Motor neuron (in vitro differentiated cells): ENCODE data around the gene FMO1. TPM values are rescaled to one million over a fixed set of nuclear protein-coding genes. Genes with fewer than 3 reads are reported as not detected.
A peak's percentile ranks its signal among the peaks of the same experiment; 100 is the strongest.
"Not testable (repeated sequence)": the region's sequence is repeated elsewhere in the genome, so short reads cannot be mapped to it uniquely, and the experiment has no call there.

Experiments
- ATAC-seq, 8 experiments: fragments of 200-7000 bp; cut with Tn5 transposase; replicated peaks in 6 of 8; 2 replicates each; pipeline ENCODE4 v1.8.0; 2021; ENCODE audit warnings: mild to moderate bottlenecking in 8 of 8, moderate library complexity in 8 of 8
- H3K27ac ChIP-seq, 2 donors: fragments of 250-450 bp; sonication (Bioruptor Pico); 2 replicates each; pipeline ENCODE4 v1.9.0; 2021; ENCODE audit warnings: antibody characterized with exemption in 2 of 2, mild to moderate bottlenecking in 2 of 2, moderate library complexity in 1 of 2
- H3K4me1 ChIP-seq, 2 donors: fragments of 250-450 bp; sonication (Bioruptor Pico); replicated peaks in 1 of 2; 2 replicates each; pipeline ENCODE4 v1.6.1; 2021; ENCODE audit warnings: antibody characterized with exemption in 2 of 2, mild to moderate bottlenecking in 2 of 2, moderate library complexity in 1 of 2
- H3K4me3 ChIP-seq, 5 donors: fragments of 250-450 bp; sonication (Bioruptor Pico); 2 replicates each; pipeline ENCODE4 v1.9.0; 2021; ENCODE audit warnings: antibody characterized with exemption in 5 of 5, mild to moderate bottlenecking in 5 of 5, moderate library complexity in 4 of 5
- WGBS, 10 experiments: fragments of 450-650 bp; shearing (Covaris generic); methylation state at CpG; one replicate each; pipeline ENCODE4 v1.0.0; 2022; 5-methylcytosine and 5-hydroxymethylcytosine counted together
- in situ Hi-C, 9 experiments: fragments of 400-800 bp; cut with MboI; loops; one replicate each; pipeline ENCODE4 v1.15.0; 2021; ENCODE audit warnings: low sequenced_read_pairs in 9 of 9, low pct_unique_long_range_greater_than_20kb in 2 of 9; ENCODE audit not compliant: unreplicated experiment in 9 of 9
- total RNA-seq, 8 experiments: library from RNA; unstranded; fragments of 300-600 nt; gene quantifications; 2 replicates each; pipeline versions ENCODE4 v1.2.3 to v1.2.4, GENCODE V29; 2022

Gene FMO1
- total RNA-seq, 8 experiments from 2014 or later = 0.08 to 1.3 (median 0.37) TPM; not detected in 4

GRCh38 chr1:171266930-171267329, 18.6 kb downstream of the FMO1 start:
- in situ Hi-C loops = no loop called here
- 12 to 88% (median 62%) methylated on average over 2 to 4 of the region's 4 CpGs; no CpG with 5 or more reads in 1 of the 10 experiments for WGBS, 10 experiments
- no peak for ATAC-seq

GRCh38 chr1:171267391-171267790, 19.1 kb downstream of the FMO1 start:
- Histone ChIP-seq H3K4me3 (no peak overlapping the region), H3K4me1 (no peaks in the 10 kb centered on the region), H3K27ac (no peak overlapping the region)
- ATAC-seq = peak in 2 of 8 experiments; percentile 23 to 80
- WGBS, 10 experiments = 0 to 100% (median 71%) methylated on average over 1 of the region's 1 CpG; no CpG with 5 or more reads in 5 of the 10 experiments
- in situ Hi-C loops = no loop called here

More at GRCh38 chr1:171266930-171267329, 18.6 kb downstream of the FMO1 start:
- Histone ChIP-seq H3K4me3 (no peak overlapping the region), H3K27ac (no peak overlapping the region), H3K4me1 (no peaks in the 10 kb centered on the region)

GRCh38 chr1:171270806-171271205, 22.5 kb downstream of the FMO1 start:
- in situ Hi-C loops = no loop called here
- H3K4me1 ChIP-seq = no peaks in the 10 kb centered on the region
- no peak for ATAC-seq
- WGBS, 10 experiments = 55 to 100% (median 91%) methylated on average over 2 of the region's 2 CpGs
- no peak overlapping the region for H3K4me3 ChIP-seq
- no peak overlapping the region for H3K27ac ChIP-seq

- in situ Hi-C loops = loop anchor here in 1 of 9 experiments (25.0 kb wide), 1 partner anchor 265 kb away; no protein-coding TSS in a partner anchor
- no peak for ATAC-seq
- no peak overlapping the region for H3K4me3 ChIP-seq
These were observed 29.2 kb downstream of the FMO1 start for GRCh38 chr1:171277534-171277933.

GRCh38 chr1:171279234-171279633, 30.9 kb downstream of the FMO1 start:
- 17 to 88% (median 82%) methylated on average over 1 to 2 of the region's 2 CpGs; no CpG with 5 or more reads in 3 of the 10 experiments for WGBS, 10 experiments
- in situ Hi-C loops = loop anchor here in 1 of 9 experiments (25.0 kb wide), 1 partner anchor 267 kb away; no protein-coding TSS in a partner anchor
- Histone ChIP-seq H3K4me3 (no peak overlapping the region), H3K27ac (no peak overlapping the region), H3K4me1 (no peaks in the 10 kb centered on the region)
- no peak for ATAC-seq

More at GRCh38 chr1:171277534-171277933, 29.2 kb downstream of the FMO1 start:
- Histone ChIP-seq H3K27ac (no peak overlapping the region), H3K4me1 (no peaks in the 10 kb centered on the region)
- WGBS, 10 experiments = 36 to 69% (median 57%) methylated on average over 1 to 2 of the region's 2 CpGs; no CpG with 5 or more reads in 1 of the 10 experiments

GRCh38 chr1:171279678-171280077, 31.4 kb downstream of the FMO1 start:
- Histone ChIP-seq H3K27ac (no peak overlapping the region), H3K4me3 (no peak overlapping the region), H3K4me1 (no peaks in the 10 kb centered on the region)
- WGBS, 10 experiments = 0 to 96% (median 66%) methylated on average over 1 to 3 of the region's 3 CpGs
- no peak for ATAC-seq
- in situ Hi-C loops = loop anchor here in 1 of 9 experiments (25.0 kb wide), 1 partner anchor 267 kb away; no protein-coding TSS in a partner anchor

- Histone ChIP-seq H3K4me1 (no peaks in the 10 kb centered on the region), H3K4me3 (no peak overlapping the region), H3K27ac (no peak overlapping the region)
- 24 to 94% (median 74%) methylated on average over 4 to 7 of the region's 7 CpGs; no CpG with 5 or more reads in 3 of the 10 experiments for WGBS, 10 experiments
- ATAC-seq = no peak
- in situ Hi-C loops = loop anchor here in 1 of 9 experiments (25.0 kb wide), 1 partner anchor 268 kb away; no protein-coding TSS in a partner anchor
These were observed 32.3 kb downstream of the FMO1 start for GRCh38 chr1:171280599-171280998.

GRCh38 chr1:171286032-171286705, 37.9 kb downstream of the FMO1 start:
- no peak overlapping the region for H3K4me3 ChIP-seq
- H3K4me1 ChIP-seq = no peaks in the 10 kb centered on the region
- peak in 2 of 8 experiments; percentile 41 to 68 for ATAC-seq
- 13 to 92% (median 60%) methylated on average over 2 to 4 of the region's 4 CpGs for WGBS, 10 experiments
- in situ Hi-C loops = loop anchor here in 1 of 9 experiments (25.0 kb wide), 1 partner anchor 274 kb away; no protein-coding TSS in a partner anchor
- no peak overlapping the region for H3K27ac ChIP-seq

GRCh38 chr1:171290621-171291020, 42.3 kb downstream of the FMO1 start:
- no peak for ATAC-seq
- in situ Hi-C loops = loop anchor here in 1 of 9 experiments (25.0 kb wide), 1 partner anchor 278 kb away; no protein-coding TSS in a partner anchor
- no peak overlapping the region for H3K4me3 ChIP-seq
- no peaks in the 10 kb centered on the region for H3K4me1 ChIP-seq
- WGBS, 10 experiments = 84 to 100% (median 97%) methylated on average over 1 to 2 of the region's 2 CpGs; no CpG with 5 or more reads in 4 of the 10 experiments
- H3K27ac ChIP-seq = no peak overlapping the region

- 0 to 100% (median 44%) methylated on average over 1 of the region's 1 CpG; no CpG with 5 or more reads in 3 of the 10 experiments for WGBS, 10 experiments
- in situ Hi-C loops = loop anchor here in 1 of 9 experiments (25.0 kb wide), 1 partner anchor 280 kb away; no protein-coding TSS in a partner anchor
- no peak for ATAC-seq
- H3K4me1 ChIP-seq = no peaks in the 10 kb centered on the region
- H3K4me3 ChIP-seq = no peak overlapping the region
- H3K27ac ChIP-seq = no peak overlapping the region
These were observed 44.5 kb downstream of the FMO1 start for GRCh38 chr1:171292799-171293198.

- ATAC-seq = peak in 1 of 8 experiments; percentile 14
- H3K4me3 ChIP-seq, H3K27ac ChIP-seq, H3K4me1 ChIP-seq: not testable (repeated sequence)
- in situ Hi-C loops = loop anchor here in 1 of 9 experiments (25.0 kb wide), 1 partner anchor 283 kb away; no protein-coding TSS in a partner anchor
- 0 to 93% (median 80%) methylated on average over 1 to 7 of the region's 7 CpGs; no CpG with 5 or more reads in 1 of the 10 experiments for WGBS, 10 experiments
These were observed 47.1 kb downstream of the FMO1 start for GRCh38 chr1:171295383-171295782.

GRCh38 chr1:171295821-171296220, 47.5 kb downstream of the FMO1 start:
- Histone ChIP-seq H3K4me1 (no peaks in the 10 kb centered on the region), H3K4me3 (no peak overlapping the region), H3K27ac (no peak overlapping the region)
- in situ Hi-C loops = loop anchor here in 1 of 9 experiments (25.0 kb wide), 1 partner anchor 284 kb away; no protein-coding TSS in a partner anchor
- ATAC-seq = no peak
- 4 to 92% (median 62%) methylated on average over 1 to 3 of the region's 3 CpGs for WGBS, 10 experiments

GRCh38 chr1:171296897-171297296, 48.6 kb downstream of the FMO1 start:
- ATAC-seq = no peak
- H3K4me1 ChIP-seq = no peaks in the 10 kb centered on the region
- in situ Hi-C loops = loop anchor here in 1 of 9 experiments (25.0 kb wide), 1 partner anchor 285 kb away; no protein-coding TSS in a partner anchor
- no peak overlapping the region for H3K27ac ChIP-seq
- WGBS, 10 experiments = 14 to 100% (median 73%) methylated on average over 1 to 2 of the region's 2 CpGs
- H3K4me3 ChIP-seq = no peak overlapping the region
